Fibroblast of mammary gland (primary cell): Measurements from ENCODE around the gene IQGAP2.
A peak's percentile ranks its signal among the peaks of the same experiment; 100 is the strongest.

ENCODE experiments used
- DNase-seq: peaks from one replicate; pipeline ENCODE4 v3.0.0-alpha.2; 2010; ENCODE audit warnings: low read depth
- H3K4me3 ChIP-seq: 2 replicates; pipeline ENCODE4 v1.5.1; 2011; ENCODE audit warnings: low read depth, mild to moderate bottlenecking, low read length, moderate library complexity; ENCODE audit not compliant: control insufficient read depth
- TF ChIP-seq, protein P1 (sequence below): conservative IDR thresholded peaks from 2 replicates; pipeline ENCODE4 v1.5.1; 2011; ENCODE audit warnings: low read depth, low read length, inconsistent platforms; ENCODE audit not compliant: control insufficient read depth, insufficient read depth

Gene IQGAP2

DNA sequence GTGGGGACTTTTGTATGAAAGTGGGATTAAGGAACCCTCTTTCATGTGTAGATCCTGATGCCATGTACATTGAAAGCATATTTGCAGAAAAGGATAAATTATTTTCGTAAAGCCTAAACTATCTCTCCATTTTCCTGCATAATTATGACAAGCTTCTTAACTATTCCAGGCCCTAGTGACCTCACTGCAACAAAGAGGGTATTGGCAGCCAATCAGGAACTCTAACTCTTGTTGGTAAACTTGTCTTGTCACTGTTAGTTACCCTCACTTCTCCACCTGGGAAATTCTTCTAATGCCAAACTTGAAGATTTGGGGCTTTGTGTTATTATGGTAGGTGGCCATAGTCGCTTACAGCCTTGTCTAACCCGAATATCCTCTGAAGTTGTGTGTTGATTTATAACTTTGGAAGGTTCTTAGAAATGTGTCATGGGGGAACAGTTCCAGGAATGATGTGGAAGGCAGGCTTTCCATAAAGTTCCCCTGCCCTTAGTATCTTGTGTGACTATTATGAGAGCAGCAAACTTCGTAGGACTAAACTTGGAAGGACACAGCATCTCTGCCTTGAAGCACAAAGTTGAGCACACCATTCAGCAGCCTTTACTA is 52.5 kb downstream of the IQGAP2 start:
- TF ChIP-seq, protein P1, sequence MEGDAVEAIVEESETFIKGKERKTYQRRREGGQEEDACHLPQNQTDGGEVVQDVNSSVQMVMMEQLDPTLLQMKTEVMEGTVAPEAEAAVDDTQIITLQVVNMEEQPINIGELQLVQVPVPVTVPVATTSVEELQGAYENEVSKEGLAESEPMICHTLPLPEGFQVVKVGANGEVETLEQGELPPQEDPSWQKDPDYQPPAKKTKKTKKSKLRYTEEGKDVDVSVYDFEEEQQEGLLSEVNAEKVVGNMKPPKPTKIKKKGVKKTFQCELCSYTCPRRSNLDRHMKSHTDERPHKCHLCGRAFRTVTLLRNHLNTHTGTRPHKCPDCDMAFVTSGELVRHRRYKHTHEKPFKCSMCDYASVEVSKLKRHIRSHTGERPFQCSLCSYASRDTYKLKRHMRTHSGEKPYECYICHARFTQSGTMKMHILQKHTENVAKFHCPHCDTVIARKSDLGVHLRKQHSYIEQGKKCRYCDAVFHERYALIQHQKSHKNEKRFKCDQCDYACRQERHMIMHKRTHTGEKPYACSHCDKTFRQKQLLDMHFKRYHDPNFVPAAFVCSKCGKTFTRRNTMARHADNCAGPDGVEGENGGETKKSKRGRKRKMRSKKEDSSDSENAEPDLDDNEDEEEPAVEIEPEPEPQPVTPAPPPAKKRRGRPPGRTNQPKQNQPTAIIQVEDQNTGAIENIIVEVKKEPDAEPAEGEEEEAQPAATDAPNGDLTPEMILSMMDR: no peak
- DNase-seq: peak; percentile 2
- no peak overlapping the region for H3K4me3 ChIP-seq

DNA sequence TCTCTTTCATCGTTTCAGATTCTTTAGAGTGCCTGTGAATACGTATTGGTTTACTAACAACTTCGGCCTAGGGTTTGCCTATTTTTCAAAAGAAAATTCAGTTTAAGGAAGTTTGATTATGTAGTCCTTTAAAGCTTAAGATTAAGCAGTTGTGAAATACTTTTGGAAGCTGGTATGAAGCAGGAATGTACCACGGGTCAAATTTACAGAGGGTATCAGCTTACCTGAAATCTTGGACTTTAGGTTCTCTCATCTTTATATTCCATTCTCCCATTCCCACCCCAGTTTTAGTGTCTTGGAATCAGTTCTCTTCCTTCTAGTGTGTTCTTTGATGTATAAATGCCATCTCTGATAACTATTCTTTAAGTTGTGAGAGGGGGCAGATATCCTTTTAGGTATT is 53.2 kb downstream of the IQGAP2 start:
- no peak overlapping the region for H3K4me3 ChIP-seq
- DNase-seq: no peak
- TF ChIP-seq, protein P1: no peak

DNA sequence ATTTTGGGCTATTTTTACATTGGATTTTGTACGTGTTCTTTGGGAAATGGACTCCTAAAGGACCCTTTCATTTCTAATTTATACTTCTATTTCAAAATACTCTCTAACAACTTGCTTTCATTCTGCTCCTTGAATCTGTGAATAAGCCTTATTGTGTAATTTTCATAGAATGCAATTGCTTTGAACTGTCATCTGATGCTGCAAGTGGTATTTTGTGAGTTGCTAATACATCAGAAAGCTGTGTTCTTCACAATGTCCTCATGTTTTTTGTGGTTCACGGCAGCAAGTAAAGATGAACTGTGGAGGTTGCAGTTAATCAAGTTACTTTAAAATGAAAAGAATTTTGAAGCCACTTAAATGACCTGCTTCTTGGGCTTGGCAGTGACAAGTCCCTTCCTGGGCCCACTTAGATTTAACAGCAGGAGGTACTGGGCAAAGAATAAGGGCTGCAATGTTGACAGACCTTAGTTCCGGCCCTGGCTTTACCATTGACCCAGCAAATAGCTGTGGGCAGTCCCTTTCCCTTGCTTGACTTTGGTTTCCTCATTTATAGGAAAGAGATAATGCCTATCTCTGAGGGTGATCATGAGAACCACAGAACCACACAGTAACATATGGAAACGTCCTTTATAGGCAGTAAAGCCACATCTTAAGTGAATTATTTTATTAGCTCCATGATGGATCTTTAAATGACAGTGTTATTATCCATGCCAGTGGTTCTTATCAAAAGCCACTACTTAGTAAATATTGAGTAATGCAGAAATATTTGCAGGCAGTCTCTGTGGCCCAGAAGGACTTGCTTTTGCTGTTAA is 54.8 kb downstream of the IQGAP2 start:
- H3K4me3 ChIP-seq: no peak overlapping the region
- TF ChIP-seq, protein P1: no peak
- no peak for DNase-seq

DNA sequence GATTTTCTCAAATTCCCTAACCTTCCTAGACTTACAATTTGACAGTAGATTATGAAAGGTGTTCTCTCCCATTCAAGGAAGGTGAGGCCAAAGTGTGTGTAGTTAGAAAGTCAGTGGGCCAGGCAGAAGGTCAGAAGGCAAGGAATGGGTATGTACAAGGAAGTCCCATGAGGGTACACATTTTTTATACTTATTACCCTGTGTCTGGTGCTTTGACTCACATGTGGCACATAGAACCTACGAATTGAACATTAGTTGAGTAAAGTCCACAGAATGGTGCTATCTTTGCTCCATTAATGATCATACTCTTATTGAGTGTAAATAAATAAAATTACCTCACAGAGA is 55.4 kb downstream of the IQGAP2 start:
- DNase-seq: no peak
- TF ChIP-seq, protein P1: no peak
- H3K4me3 ChIP-seq: no peak overlapping the region

DNA sequence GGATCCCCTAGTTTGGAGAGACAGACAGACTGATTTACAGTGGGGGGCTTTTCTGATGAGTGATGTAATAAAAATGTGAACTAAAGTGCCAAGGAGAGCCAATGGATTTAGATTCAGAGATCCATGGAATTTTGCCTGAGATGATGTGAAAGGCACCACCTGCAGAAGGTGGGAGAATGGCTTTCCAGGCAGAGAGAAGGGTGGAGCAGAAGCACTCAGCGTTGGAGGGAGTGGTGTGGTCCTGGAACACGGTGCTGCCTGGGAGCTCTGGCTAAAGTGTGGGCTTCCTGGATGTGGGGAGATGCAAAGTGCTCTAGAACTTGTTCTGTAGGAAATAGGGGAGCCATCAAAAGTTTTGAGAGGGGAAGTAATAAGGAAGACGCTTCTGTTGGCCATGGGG is 57.0 kb downstream of the IQGAP2 start:
- DNase-seq: no peak
- TF ChIP-seq, protein P1: no peak
- H3K4me3 ChIP-seq: no peak overlapping the region

DNA sequence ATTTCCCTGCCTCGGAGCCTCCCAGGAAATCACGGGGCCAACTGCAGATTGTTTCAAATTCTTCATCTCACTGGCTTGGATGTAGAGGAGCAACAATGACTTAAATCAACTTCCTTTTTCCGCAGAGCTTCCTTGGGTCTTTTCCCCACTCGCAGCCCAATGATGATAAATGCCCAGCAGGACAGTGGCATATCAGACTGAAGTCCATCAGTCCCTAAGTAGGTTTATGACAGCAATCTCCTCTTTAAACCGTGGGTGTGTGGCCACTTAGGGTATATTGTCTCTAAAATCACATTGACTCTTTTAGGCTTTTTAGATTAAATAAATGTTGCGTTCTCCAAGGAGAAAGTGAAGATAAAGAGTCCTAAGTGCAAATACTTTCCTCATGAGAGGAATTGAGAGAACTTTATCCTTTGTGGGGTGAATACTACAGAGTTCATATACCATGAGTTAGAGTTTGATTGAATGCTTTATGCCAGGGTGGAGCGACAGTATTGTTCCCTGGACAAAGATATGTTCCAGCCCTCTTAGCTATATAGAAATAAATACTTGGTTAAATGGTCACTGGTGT is 59.1 kb downstream of the IQGAP2 start:
- no peak for DNase-seq
- no peak overlapping the region for H3K4me3 ChIP-seq
- TF ChIP-seq, protein P1: no peak
